ENCODE measurements around the gene ADAMTSL3.

The ADAMTSL3 gene, protein sequence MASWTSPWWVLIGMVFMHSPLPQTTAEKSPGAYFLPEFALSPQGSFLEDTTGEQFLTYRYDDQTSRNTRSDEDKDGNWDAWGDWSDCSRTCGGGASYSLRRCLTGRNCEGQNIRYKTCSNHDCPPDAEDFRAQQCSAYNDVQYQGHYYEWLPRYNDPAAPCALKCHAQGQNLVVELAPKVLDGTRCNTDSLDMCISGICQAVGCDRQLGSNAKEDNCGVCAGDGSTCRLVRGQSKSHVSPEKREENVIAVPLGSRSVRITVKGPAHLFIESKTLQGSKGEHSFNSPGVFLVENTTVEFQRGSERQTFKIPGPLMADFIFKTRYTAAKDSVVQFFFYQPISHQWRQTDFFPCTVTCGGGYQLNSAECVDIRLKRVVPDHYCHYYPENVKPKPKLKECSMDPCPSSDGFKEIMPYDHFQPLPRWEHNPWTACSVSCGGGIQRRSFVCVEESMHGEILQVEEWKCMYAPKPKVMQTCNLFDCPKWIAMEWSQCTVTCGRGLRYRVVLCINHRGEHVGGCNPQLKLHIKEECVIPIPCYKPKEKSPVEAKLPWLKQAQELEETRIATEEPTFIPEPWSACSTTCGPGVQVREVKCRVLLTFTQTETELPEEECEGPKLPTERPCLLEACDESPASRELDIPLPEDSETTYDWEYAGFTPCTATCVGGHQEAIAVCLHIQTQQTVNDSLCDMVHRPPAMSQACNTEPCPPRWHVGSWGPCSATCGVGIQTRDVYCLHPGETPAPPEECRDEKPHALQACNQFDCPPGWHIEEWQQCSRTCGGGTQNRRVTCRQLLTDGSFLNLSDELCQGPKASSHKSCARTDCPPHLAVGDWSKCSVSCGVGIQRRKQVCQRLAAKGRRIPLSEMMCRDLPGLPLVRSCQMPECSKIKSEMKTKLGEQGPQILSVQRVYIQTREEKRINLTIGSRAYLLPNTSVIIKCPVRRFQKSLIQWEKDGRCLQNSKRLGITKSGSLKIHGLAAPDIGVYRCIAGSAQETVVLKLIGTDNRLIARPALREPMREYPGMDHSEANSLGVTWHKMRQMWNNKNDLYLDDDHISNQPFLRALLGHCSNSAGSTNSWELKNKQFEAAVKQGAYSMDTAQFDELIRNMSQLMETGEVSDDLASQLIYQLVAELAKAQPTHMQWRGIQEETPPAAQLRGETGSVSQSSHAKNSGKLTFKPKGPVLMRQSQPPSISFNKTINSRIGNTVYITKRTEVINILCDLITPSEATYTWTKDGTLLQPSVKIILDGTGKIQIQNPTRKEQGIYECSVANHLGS (N-terminal part only)

DNA sequence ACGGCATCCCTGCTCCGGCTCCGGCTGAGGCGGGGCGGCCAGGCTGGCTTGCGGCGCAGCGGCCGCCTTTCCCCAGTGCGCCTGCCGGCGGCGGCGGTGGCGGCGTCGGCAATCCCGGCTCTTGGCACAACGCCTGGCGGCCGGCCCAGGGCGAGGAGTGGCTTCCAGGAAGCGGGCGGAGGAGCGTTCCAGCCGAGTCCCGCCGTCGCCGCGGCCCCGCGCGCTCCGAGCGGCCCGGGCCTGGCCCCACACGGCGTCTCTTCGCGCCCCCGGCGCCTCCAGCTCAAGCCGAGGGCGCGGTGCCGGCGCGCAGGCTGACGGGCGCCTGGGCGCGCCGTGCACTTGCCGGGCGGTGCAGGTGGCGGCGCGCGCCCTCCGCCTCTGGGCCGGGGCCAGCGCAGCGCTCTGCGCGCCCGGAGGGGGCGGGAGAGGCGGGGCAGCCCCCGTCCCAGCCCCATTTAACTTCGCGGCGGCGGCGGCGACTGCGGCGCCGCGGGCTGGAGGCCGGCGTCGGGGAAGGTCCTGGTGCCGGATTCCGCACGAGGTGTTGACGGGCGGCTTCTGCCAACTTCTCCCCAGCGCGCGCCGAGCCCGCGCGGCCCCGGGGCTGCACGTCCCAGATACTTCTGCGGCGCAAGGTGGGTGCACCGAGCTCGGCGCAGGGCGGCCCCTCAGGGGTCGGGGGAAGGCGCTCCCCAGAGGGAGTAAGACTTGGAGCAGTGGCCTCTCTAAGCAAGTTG is at the start of gene ADAMTSL3:
Gene ADAMTSL3 (plus strand): TSS at position 485 of the 740 bp plus-strand sequence. CDS start 1,639 bp downstream, outside the sequence.
- no peak for DNase-seq (ENCODE audit: low read depth)

DNA sequence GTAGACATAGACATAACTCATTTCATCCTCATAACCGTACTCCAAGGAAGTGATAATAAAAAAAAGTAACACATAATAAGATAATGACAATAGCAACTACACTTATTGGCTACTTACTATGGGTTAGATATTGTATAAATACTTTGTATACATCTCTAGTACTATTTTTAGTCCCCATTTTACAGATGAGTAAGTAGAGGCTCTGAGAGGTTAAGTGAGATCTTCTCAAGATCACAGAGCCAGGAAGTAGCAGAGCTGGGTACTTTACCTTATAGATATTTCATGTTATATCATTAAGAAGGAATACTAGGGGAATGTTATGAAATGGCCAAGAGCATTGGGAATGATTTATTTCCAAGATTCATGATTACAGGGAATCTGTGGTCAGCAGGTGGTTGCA is 49.4 kb upstream of the ADAMTSL3 start:
- no peak for DNase-seq (ENCODE audit: low read depth)

DNA sequence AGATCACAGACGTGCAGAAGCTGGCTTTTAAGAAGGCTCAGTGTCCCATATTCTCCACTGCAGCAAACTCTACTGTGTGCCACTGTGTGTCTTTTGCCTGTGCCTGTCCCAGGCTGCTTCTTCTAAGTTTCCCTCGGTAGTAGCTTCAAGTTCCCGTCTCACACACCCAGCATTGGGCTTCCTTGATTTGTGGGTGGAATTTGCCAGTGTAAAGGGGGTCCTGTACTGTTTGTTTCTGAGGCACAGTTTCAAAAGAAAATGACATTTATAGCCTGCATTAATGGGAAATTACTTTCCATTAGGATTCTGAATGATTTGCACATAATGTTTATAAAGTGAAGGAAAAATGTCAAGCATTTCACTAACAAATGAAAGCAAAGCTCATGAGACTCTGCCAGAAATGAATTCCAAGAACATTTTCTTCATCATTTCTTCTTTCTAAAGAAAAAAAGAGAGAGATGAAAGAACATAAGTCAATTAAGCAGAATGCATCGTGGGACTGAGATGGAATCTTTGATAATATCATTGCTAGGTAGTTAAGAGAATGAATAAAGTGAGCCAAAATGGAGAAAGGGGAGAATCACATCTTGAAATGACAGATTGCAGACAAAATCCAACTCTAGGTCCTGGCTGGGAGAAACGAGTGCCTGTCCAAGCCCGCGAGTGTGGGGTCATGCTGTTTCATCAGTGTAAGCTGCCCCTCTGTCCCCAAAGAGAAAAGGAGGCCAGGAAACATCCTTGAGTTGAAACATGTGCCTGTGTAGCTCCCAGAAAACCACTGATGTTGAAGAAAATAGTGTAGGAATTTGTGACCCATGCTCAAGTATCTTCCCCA is 48.6 kb upstream of the ADAMTSL3 start:
- no peak for DNase-seq (ENCODE audit: low read depth)

DNA sequence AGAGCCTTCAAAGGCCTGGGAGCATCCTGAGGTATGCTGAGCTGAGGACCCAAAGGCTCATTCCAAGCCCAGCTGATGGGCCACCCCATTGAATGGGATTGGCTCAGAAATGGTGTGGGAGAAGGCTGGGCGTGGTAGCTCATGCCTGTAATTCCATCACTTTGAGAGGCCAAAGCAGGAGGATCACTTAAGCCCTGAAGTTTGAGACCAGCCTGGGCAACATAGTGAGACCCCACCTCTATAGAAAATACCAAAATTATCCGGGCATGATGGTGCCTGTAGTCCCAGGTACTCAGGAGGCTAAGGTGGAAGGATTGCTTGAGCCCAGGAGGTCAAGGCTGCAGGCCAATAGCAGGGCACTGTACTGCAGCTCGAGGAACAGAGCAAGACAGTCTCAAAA is 43.8 kb upstream of the ADAMTSL3 start:
- DNase-seq (ENCODE audit: low read depth): no peak

DNA sequence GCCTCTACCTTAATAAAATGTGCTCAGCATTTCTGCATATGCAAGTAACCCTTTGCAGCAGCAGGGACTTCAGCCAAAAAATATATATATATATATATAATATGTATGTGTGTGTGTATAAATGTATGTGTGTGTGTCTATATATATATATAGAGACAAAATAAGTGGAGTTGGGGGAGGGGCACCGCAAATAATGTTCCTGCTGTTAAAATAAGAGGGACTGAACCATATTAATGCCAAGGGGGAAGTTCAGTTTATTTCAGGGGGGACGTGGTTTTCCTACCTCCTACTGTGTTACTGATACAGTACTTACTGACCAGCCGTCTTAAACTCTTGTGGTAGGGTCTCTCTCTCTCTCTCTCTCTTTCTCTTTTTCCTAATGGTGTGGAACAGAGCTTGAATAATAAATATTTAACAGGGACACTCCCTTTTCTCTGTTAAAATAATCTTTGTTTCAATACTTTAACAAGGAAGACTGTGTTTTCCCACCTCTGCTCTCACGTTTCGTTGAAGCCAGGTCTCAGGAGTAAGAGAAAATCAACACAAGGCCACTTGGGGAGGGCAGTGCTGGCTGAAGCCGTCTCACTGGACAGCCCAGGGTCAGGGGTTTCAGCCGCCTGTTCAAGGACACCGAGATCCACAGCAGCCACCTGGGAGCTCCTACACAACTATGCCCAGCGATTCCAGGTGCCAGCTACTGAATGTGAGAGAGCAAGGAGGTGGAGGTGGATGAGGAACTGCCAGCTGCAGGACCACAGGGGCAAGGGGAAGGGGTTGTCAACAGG is 42.8 kb upstream of the ADAMTSL3 start:
- no peak for DNase-seq (ENCODE audit: low read depth)

- no peak for DNase-seq (ENCODE audit: low read depth)
Observed at GRCh38 chr15:83612226-83612625, 41.7 kb upstream of the ADAMTSL3 start.

GRCh38 chr15:83612898-83613635 is 40.9 kb upstream of the ADAMTSL3 start:
- no peak for DNase-seq (ENCODE audit: low read depth)

DNA sequence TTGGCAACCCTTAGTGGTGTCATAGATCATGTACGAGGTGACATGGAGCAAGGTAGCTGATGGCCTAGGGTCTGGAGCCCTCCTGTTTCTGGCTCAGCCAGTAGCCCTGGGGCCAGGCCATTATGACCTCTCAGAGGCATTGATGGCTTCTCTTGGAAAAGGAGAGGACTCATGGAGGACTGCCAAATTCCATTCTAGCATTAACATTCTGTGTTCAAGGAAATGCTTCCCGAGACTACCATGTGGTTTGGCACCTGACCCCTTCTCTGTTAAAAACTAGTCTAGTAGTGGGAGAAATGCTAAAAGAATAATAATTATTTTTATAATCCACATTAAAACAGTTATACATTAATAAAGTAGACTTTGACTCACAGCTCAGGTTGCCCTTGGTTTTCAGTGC is 40.2 kb upstream of the ADAMTSL3 start:
- DNase-seq (ENCODE audit: low read depth): no peak

DNA sequence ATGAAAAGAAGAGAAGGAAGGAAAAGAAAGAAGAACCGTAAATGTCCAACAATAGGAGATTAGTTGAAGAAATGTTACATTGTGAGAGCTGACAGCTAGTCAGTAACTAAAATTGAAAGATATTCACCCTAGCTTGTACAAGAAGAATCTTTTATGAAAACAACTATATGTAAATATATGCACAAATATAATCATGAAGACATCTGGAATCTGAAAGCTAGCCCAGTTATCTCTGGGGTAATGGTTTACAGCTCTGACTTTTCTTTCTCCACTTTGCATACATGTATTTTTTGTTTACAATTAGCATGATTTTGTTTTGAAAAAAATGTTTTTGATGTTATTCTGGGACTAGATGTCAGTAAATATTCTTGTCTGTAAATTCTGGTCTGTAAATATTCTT is 37.1 kb upstream of the ADAMTSL3 start:
- DNase-seq (ENCODE audit: low read depth): no peak

DNA sequence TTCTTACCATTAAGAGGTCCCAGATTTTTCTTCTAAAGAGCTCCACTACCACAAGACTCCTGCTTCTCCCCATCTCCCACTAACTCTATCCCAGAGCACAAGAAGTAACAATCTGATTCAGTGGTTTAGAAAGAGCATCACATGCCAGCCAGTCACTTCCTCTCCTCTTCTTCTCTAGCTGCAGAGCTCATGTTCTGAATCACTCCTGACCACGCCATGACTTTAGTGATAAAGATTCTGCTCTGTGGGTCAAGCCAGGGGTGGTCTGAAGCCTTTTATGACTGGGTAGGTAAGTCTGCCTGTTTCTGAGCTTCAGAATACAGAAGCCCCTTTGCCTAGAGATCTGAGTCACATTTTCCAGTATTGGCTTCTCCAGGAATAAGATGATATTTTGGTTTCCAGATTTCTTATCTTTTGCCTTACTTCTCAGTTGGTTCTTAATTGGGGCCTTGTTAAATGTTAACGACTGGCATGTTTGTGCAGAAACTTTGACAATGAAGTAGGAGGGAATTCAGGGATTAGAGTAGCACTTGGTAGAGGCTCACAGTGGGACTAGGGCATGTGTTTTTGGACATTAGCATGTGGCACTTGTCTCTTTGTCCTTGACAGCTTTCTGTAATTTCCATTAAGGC is 27.6 kb upstream of the ADAMTSL3 start:
- DNase-seq (ENCODE audit: low read depth): no peak

DNA sequence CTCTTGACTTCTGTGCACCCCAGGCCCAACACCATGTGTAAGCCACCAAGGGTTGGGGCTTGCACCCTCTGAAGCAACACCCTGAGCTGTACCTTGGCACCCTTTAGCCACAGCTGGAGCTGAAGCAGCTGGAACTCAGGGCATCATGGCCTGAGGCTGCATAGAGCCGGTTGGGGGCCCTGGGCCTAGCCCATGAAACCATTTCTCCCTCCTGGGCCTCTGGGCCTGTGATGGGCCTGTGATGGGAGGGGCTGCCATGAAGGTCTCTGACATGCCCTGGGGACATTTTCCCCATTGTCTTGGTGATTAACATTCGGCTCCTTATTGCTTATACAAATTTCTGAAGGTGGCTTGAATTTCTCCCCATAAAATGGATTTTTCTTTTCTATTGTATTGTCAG is 22.4 kb upstream of the ADAMTSL3 start:
- DNase-seq (ENCODE audit: low read depth): no peak

- DNase-seq (ENCODE audit: low read depth): no peak
Observed at GRCh38 chr15:83643201-83643600, 10.7 kb upstream of the ADAMTSL3 start.

- DNase-seq (ENCODE audit: low read depth): no peak
Observed at GRCh38 chr15:83644439-83644838, 9.5 kb upstream of the ADAMTSL3 start.

DNA sequence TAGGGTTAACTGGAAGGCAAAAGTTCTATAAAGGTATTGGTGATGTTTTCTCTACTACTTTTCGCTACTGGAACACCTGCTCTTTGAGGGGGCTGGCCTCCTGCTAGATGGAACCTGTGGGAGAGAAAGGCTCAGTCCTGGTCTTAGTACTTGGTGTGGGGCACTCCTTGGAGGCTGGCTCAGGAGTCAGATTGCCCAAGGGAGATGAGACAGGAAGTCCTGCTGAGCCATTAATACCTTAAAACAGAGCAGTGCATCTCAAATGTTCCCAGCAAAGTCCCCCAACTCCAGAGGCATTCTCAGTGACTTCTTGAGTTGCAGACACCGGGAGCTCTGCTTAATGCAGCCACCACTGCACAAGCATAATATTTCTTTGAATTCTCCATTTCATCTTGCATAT is 3.1 kb upstream of the ADAMTSL3 start:
- no peak for DNase-seq (ENCODE audit: low read depth)

DNA sequence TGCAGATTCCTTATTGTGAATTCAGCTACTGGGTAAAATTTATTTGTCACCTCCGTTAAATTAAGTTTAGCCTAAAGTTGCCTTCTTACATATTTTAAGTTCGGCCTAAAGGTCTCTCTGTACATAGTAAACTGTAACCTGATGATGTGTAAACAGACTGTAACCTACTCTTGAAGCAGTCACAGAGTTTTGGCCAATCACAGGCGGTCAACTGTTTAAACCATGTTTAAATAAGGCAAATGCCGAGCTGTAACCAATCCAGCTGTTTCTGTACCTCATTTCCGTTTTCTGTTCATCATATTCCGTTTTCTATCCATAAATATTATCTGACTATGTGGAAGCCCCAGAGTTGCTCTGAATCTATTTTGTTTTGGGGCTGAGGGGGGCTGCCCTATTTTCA is 2.4 kb upstream of the ADAMTSL3 start:
- DNase-seq (ENCODE audit: low read depth): no peak

GRCh38 chr15:83652626-83653204 is 1.2 kb upstream of the ADAMTSL3 start:
- DNase-seq (ENCODE audit: low read depth): no peak

DNA sequence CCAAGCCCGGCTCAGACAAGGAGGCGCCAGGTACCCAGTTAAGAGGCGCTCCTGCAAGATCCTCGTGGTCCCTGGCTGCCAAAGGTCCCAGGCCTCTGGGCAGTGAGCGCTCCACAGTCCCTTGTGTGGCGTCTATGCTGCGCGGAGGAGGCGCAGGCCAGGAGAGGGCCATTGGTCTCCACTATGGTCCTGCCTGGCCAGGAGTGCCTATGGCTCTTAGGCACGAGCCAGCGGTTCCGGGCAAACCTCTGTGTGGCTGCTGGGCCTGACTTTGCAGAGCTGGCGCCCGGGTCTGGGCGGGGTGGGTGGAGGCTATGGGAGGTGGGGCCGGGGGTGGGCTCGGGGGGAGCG is 660 bp upstream of the ADAMTSL3 start:
- DNase-seq (ENCODE audit: low read depth): no peak
